Sigmoid colon (tissue), 7 donors: ENCODE measurements around the gene PTGES2. TPM values are rescaled to one million over a fixed set of nuclear protein-coding genes. Genes with fewer than 3 reads are reported as not detected.

Source experiments
- DNase-seq: peaks from one replicate; pipeline ENCODE4 v3.0.0-alpha.2; 2019
- H3K27ac ChIP-seq, 4 donors: fragments of 200-600 bp; sonication (generic); one replicate each; pipeline ENCODE4 v1.5.1; 2016 to 2019; ENCODE audit warnings: mild to moderate bottlenecking in 1 of 4
- H3K27me3 ChIP-seq, 3 donors: fragments of 200-600 bp; sonication (generic); one replicate each; pipeline ENCODE4 v1.5.1; 2019; ENCODE audit warnings: mild to moderate bottlenecking in 1 of 3
- H3K36me3 ChIP-seq, 4 donors: fragments of 200-600 bp; sonication (generic); one replicate each; pipeline ENCODE4 v1.5.1; 2016 to 2019
- H3K4me1 ChIP-seq, 4 donors: fragments of 200-600 bp; sonication (generic); one replicate each; pipeline ENCODE4 v1.5.1; 2017 to 2019
- H3K4me3 ChIP-seq, 4 donors: fragments of 200-600 bp; sonication (generic); one replicate each; pipeline ENCODE4 v1.5.1; 2017 to 2019; ENCODE audit warnings: mild to moderate bottlenecking in 2 of 4, moderate library complexity in 1 of 4
- H3K9me3 ChIP-seq, 4 donors: fragments of 200-600 bp in 3 of 4; sonication (generic) in 3 of 4; one replicate each; pipeline versions ENCODE4 v1.5.1 to v1.6.1; 2013 to 2019
- CTCF ChIP-seq, 4 experiments: fragments of 450-650 bp in 3 of 4; fragments of 200-600 bp in 1 of 4; IDR thresholded peaks; one replicate each; pipeline ENCODE4 v1.5.1; 2016 to 2019; ENCODE audit warnings: antibody characterized with exemption in 4 of 4, mild to moderate bottlenecking in 3 of 4, moderate library complexity in 2 of 4
- EP300 ChIP-seq, 4 donors: sonication (generic); formaldehyde crosslinking; IDR thresholded peaks; one replicate each; pipeline ENCODE4 v1.6.1; 2017; ENCODE audit warnings: antibody characterized with exemption in 4 of 4
- POLR2A ChIP-seq, 2 donors: fragments of 450-650 bp; IDR thresholded peaks; one replicate each; pipeline ENCODE4 v1.6.1; 2016; ENCODE audit warnings: antibody characterized with exemption in 2 of 2, mild to moderate bottlenecking in 2 of 2, moderate library complexity in 2 of 2
- POLR2AphosphoS5 ChIP-seq, 4 donors: sonication (generic); formaldehyde crosslinking; IDR thresholded peaks; one replicate each; pipeline ENCODE4 v1.6.1; 2017; ENCODE audit warnings: antibody characterized with exemption in 4 of 4
- WGBS, 2 donors: extraction: QIAGEN DNeasy Blood & Tissue Kit; methylation state at CpG; one replicate each; pipeline ENCODE4 v1.1.7; 2013; 5-methylcytosine and 5-hydroxymethylcytosine counted together
- intact Hi-C: fragments of 100-400 bp; cut with DNase I; formaldehyde crosslinking; loops from one replicate; pipeline ENCODE4 v1.15.1; 2023
- polyA plus RNA-seq, 3 donors: library from polyadenylated mRNA; stranded (reverse); fragments of 200-250 nt; gene quantifications; one replicate each; pipeline ENCODE4 v1.2.3, GENCODE V29; 2013
- total RNA-seq, 4 donors: library from RNA; depleted of rRNA; stranded (reverse); fragments of >200 nt; gene quantifications; one replicate each; pipeline ENCODE4 v1.1.0, GENCODE V29; 2016
- donor health status: healthy with polysubstance abuse.
- donor health status: Bipolar disorder and iron deficiency.
- donor health status: healthy.

Gene PTGES2
- 100 to 1,000 TPM in 2 of 4 donors, 10 to 100 TPM in 2; 60.0 to 119 (median 97.5) TPM for total RNA-seq
- 10 to 100 TPM; 56.5 to 82.2 (median 66.1) TPM for polyA plus RNA-seq

- Histone ChIP-seq H3K36me3 (peaks cover 14 to 23% (median 16%) of the 10 kb centered on the region in 4 donors), H3K4me1 (peaks cover 0 to 39% (median 35%) of the 10 kb centered on the region in 4 donors), H3K4me3 (peak within 1 kb of the TSS; percentile 76 to 99 (median 96)), H3K27ac (peak within 1 kb of the TSS; percentile 90 to 97 (median 92)), H3K27me3 (no peaks in the 10 kb centered on the region), H3K9me3 (no peaks in the 10 kb centered on the region)
- DNase-seq, result peak; percentile 89
- 0 to 1% methylated on average over 56 of the region's 56 CpGs for WGBS, 2 donors
- TF ChIP-seq CTCF (IDR thresholded peaks at IDR 0.05) (no peak), POLR2AphosphoS5 (IDR thresholded peaks at IDR 0.05) (peak in 2 of 4 donors; percentile 50 to 58), EP300 (IDR thresholded peaks at IDR 0.05) (no peak), POLR2A (IDR thresholded peaks at IDR 0.05) (no peak)
- intact Hi-C loops, result loop anchor here (5.0 kb wide), 2 partner anchors 65 to 145 kb away; partner anchors contain the start of genes CIZ1 and EEIG1
Observed at GRCh38 chr9:128127568-128127989, at the start of gene PTGES2. Gene PTGES2 (minus strand): TSS chr9:128127729. CDS start chr9:128127717, 12 bp downstream.

DNA sequence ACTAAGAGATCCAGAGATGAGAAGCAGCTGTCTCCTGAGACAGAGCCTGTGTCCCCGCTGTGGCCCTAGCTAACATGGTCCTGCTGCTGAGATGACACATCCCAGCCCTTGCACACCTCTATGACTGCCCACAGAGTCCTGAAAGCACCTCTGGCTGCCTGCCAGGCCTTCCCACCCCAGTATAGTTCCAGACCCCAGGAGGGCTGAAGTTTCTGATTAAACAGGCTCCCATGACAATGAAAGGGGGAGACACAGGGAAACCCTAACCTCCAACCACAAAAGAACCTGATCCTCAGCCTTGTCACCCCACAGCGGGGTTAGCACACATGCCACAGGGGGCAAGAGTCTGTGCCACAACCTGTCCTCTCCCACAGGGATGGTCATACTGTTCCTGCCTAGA lies 48.2 kb upstream of the PTGES2 start:
- WGBS, 2 donors, result 95 to 96% methylated on average over 2 of the region's 2 CpGs
- no peak overlapping the region for H3K4me3 ChIP-seq
- no peaks in the 10 kb centered on the region for H3K4me1 ChIP-seq
- intact Hi-C loops, result no loop called here
- peak overlapping the region in 2 of 4 donors; percentile 12 to 59 for H3K27ac ChIP-seq
- no peak for DNase-seq
- H3K27me3 ChIP-seq, result no peaks in the 10 kb centered on the region
- TF ChIP-seq EP300 (IDR thresholded peaks at IDR 0.05) (no peak), POLR2A (IDR thresholded peaks at IDR 0.05) (no peak), POLR2AphosphoS5 (IDR thresholded peaks at IDR 0.05) (no peak)
- H3K36me3 ChIP-seq, result peaks cover 43 to 87% (median 56%) of the 10 kb centered on the region in 4 donors
- no peaks in the 10 kb centered on the region for H3K9me3 ChIP-seq

GRCh38 chr9:128175102-128175563 lies 47.6 kb upstream of the PTGES2 start:
- no peak for DNase-seq
- Histone ChIP-seq H3K27me3 (no peaks in the 10 kb centered on the region), H3K4me1 (no peaks in the 10 kb centered on the region), H3K27ac (peak overlapping the region in 2 of 4 donors; percentile 12 to 59), H3K36me3 (peaks cover 37 to 87% (median 51%) of the 10 kb centered on the region in 4 donors), H3K4me3 (no peak overlapping the region), H3K9me3 (no peaks in the 10 kb centered on the region)
- intact Hi-C loops, result no loop called here
- no peak for TF ChIP-seq POLR2A (IDR thresholded peaks at IDR 0.05)
- TF ChIP-seq EP300 (IDR thresholded peaks at IDR 0.05), result no peak
- no peak for TF ChIP-seq CTCF (IDR thresholded peaks at IDR 0.05)
- TF ChIP-seq POLR2AphosphoS5 (IDR thresholded peaks at IDR 0.05), result no peak
- 86 to 90% methylated on average over 8 of the region's 8 CpGs for WGBS, 2 donors

DNA sequence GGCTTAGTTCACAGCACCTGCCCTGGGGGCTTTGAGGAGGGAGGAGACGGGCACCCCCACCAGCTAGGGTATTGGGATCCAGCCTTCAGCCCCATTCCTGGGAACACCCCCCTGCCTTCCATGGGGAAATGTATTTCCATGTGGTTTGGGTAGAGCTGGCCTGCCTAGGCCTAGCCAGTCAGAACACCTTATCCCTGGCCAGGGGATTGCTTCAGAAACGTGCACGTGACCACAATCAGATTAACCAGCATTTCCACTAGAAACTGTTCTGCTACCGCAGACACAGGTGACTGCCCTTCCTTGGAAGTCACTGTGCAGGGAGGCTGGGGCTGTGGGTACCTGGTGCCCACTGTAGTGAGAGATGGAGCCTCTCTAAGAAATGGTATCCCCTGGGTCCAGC lies 46.5 kb upstream of the PTGES2 start:
- Histone ChIP-seq H3K4me3 (no peak overlapping the region), H3K36me3 (peaks cover 36 to 87% (median 52%) of the 10 kb centered on the region in 4 donors), H3K27me3 (no peaks in the 10 kb centered on the region), H3K4me1 (no peaks in the 10 kb centered on the region), H3K9me3 (no peaks in the 10 kb centered on the region), H3K27ac (peak overlapping the region in 1 of 4 donors; percentile 59)
- intact Hi-C loops, result no loop called here
- no peak for TF ChIP-seq POLR2A (IDR thresholded peaks at IDR 0.05)
- no peak for TF ChIP-seq POLR2AphosphoS5 (IDR thresholded peaks at IDR 0.05)
- no peak for TF ChIP-seq CTCF (IDR thresholded peaks at IDR 0.05)
- TF ChIP-seq EP300 (IDR thresholded peaks at IDR 0.05), result no peak
- DNase-seq, result no peak
- WGBS, 2 donors, result 73 to 91% methylated on average over 4 of the region's 4 CpGs

- 94 to 96% methylated on average over 8 of the region's 8 CpGs for WGBS, 2 donors
- no peaks in the 10 kb centered on the region for H3K27me3 ChIP-seq
- no peak for DNase-seq
- TF ChIP-seq POLR2AphosphoS5 (IDR thresholded peaks at IDR 0.05) (no peak), EP300 (IDR thresholded peaks at IDR 0.05) (no peak), POLR2A (IDR thresholded peaks at IDR 0.05) (no peak), CTCF (IDR thresholded peaks at IDR 0.05) (no peak)
- intact Hi-C loops, result no loop called here
- H3K4me3 ChIP-seq, result no peak overlapping the region
- no peaks in the 10 kb centered on the region for H3K9me3 ChIP-seq
- no peaks in the 10 kb centered on the region for H3K4me1 ChIP-seq
- H3K36me3 ChIP-seq, result peaks cover 30 to 87% (median 54%) of the 10 kb centered on the region in 4 donors
- no peak overlapping the region for H3K27ac ChIP-seq
Observed at GRCh38 chr9:128169925-128170324, 42.4 kb upstream of the PTGES2 start.
